Liver (tissue), 9 donors: ENCODE data around the gene GFM1. TPM values are rescaled to one million over a fixed set of nuclear protein-coding genes. Genes with fewer than 3 reads are reported as not detected.

Source experiments
- DNase-seq: peaks from one replicate; pipeline ENCODE4 v3.0.0-alpha.2; 2017; ENCODE audit warnings: low spot score
- H3K27ac ChIP-seq, 2 donors: one replicate each; pipeline ENCODE4 v1.7.0; 2013; ENCODE audit warnings: inconsistent platforms in 2 of 2, low read length in 2 of 2, control low read depth in 1 of 2, low read depth in 1 of 2, mild to moderate bottlenecking in 1 of 2
- H3K27me3 ChIP-seq, 4 donors: one replicate each; pipeline versions ENCODE4 v1.6.1 to v1.7.0; 2013; ENCODE audit warnings: low read length in 3 of 4, inconsistent platforms in 1 of 4, mild to moderate bottlenecking in 1 of 4, moderate library complexity in 1 of 4; ENCODE audit not compliant: control insufficient read depth in 4 of 4, insufficient read depth in 4 of 4
- H3K36me3 ChIP-seq, 4 donors: one replicate each; pipeline versions ENCODE4 v1.6.1 to v1.7.0; 2013; ENCODE audit warnings: low read length in 3 of 4, mild to moderate bottlenecking in 3 of 4, low read depth in 1 of 4, moderate library complexity in 1 of 4; ENCODE audit not compliant: control insufficient read depth in 4 of 4, insufficient read depth in 3 of 4
- H3K4me1 ChIP-seq, 4 donors: one replicate each; pipeline versions ENCODE4 v1.6.1 to v1.7.0; 2013; ENCODE audit warnings: low read length in 3 of 4, mild to moderate bottlenecking in 3 of 4, moderate library complexity in 1 of 4; ENCODE audit not compliant: control insufficient read depth in 4 of 4, insufficient read depth in 4 of 4
- H3K4me3 ChIP-seq, 3 donors: one replicate each; pipeline versions ENCODE4 v1.6.1 to v1.7.0; 2013; ENCODE audit warnings: low read length in 3 of 3, control low read depth in 1 of 3, low read depth in 1 of 3, mild to moderate bottlenecking in 1 of 3
- H3K9ac ChIP-seq, 2 donors: one replicate each; pipeline ENCODE4 v1.7.0; 2013; ENCODE audit warnings: low read length in 2 of 2, mild to moderate bottlenecking in 2 of 2, moderate library complexity in 2 of 2, control low read depth in 1 of 2, low read depth in 1 of 2
- H3K9me3 ChIP-seq, 4 donors: one replicate each; pipeline versions ENCODE4 v1.6.1 to v1.7.0; 2013; ENCODE audit warnings: low read length in 3 of 4; ENCODE audit not compliant: control insufficient read depth in 4 of 4
- EGR1 ChIP-seq, 2 donors: IDR thresholded peaks; 2 replicates each; pipeline ENCODE4 v1.6.1; 2016 to 2018; ENCODE audit warnings: antibody characterized with exemption in 2 of 2, low read depth in 2 of 2
- FOXA1 ChIP-seq: IDR thresholded peaks from 2 replicates; pipeline ENCODE4 v1.6.1; 2016; ENCODE audit warnings: antibody characterized with exemption
- GABPA ChIP-seq, 2 donors: IDR thresholded peaks in 1 of 2; conservative IDR thresholded peaks in 1 of 2; 2 replicates each; pipeline ENCODE4 v1.6.1; 2016; ENCODE audit warnings: antibody characterized with exemption in 2 of 2, mild to moderate bottlenecking in 1 of 2, moderate library complexity in 1 of 2
- HNF4A ChIP-seq, 2 donors: conservative IDR thresholded peaks; 2 replicates each; pipeline ENCODE4 v1.6.1; 2016; ENCODE audit warnings: antibody characterized with exemption in 2 of 2, mild to moderate bottlenecking in 2 of 2
- HNF4G ChIP-seq: IDR thresholded peaks from 2 replicates; pipeline ENCODE4 v1.6.1; 2016; ENCODE audit warnings: antibody characterized with exemption
- JUND ChIP-seq, 2 donors: IDR thresholded peaks; 2 replicates each; pipeline ENCODE4 v1.6.1; 2016; ENCODE audit warnings: antibody characterized with exemption in 2 of 2
- MAX ChIP-seq: IDR thresholded peaks from 2 replicates; pipeline ENCODE4 v1.6.1; 2016; ENCODE audit warnings: antibody characterized with exemption
- RAD21 ChIP-seq, 2 donors: IDR thresholded peaks; 2 replicates each; pipeline ENCODE4 v1.6.1; 2016; ENCODE audit warnings: antibody characterized with exemption in 2 of 2, mild to moderate bottlenecking in 2 of 2
- SP1 ChIP-seq: IDR thresholded peaks from 2 replicates; pipeline ENCODE4 v1.6.1; 2018; ENCODE audit warnings: antibody characterized with exemption, mild to moderate bottlenecking
- TAF1 ChIP-seq: conservative IDR thresholded peaks from 2 replicates; pipeline ENCODE4 v1.6.1; 2016; ENCODE audit warnings: antibody characterized with exemption, mild to moderate bottlenecking
- YY1 ChIP-seq: IDR thresholded peaks from 2 replicates; pipeline ENCODE4 v1.6.1; 2016; ENCODE audit warnings: antibody characterized with exemption, mild to moderate bottlenecking
- ZBTB33 ChIP-seq: IDR thresholded peaks from 2 replicates; pipeline ENCODE4 v1.6.1; 2016; ENCODE audit warnings: antibody characterized with exemption
- WGBS: extraction: QIAGEN DNeasy Blood & Tissue Kit; methylation state at CpG from one replicate; pipeline ENCODE4 v1.1.7; 2013; 5-methylcytosine and 5-hydroxymethylcytosine counted together
- polyA plus RNA-seq, 2 donors: library from polyadenylated mRNA; stranded (reverse) in 1 of 2; unstranded in 1 of 2; fragments of 200-250 nt in 1 of 2; fragments of >200 nt in 1 of 2; fragmentation: Nextera tagmentation in 1 of 2; extraction: Ambion mirVana in 1 of 2; gene quantifications; one replicate each; pipeline versions ENCODE4 v1.2.1 to v1.2.3, GENCODE V29; 2013 to 2015
- total RNA-seq, 2 donors: library from RNA; depleted of rRNA; stranded (reverse); fragments of >200 nt; gene quantifications; one replicate each; pipeline ENCODE4 v1.2.3, GENCODE V29; 2014
- TF ChIP-seq, protein P1 (sequence below): IDR thresholded peaks from 2 replicates; pipeline ENCODE4 v1.6.1; 2016; ENCODE audit warnings: antibody characterized with exemption, mild to moderate bottlenecking
- TF ChIP-seq, protein P2 (sequence below): fragments of 150-350 bp; IDR thresholded peaks from 2 replicates; pipeline ENCODE4 v1.5.1; 2017; ENCODE audit warnings: improper control_type of control experiment, low read depth, low read length; ENCODE audit not compliant: missing input control
- TF ChIP-seq, protein P3 (sequence below): IDR thresholded peaks from 2 replicates; pipeline ENCODE4 v1.6.1; 2016; ENCODE audit warnings: antibody characterized with exemption
- donor health status: healthy.
- donor health status: healthy.
- donor health status: healthy.
- donor health status: healthy.
- donor health status: healthy.

Gene GFM1
- total and polyA plus RNA-seq, 4 donors, result 33.8 to 73.2 (median 35.8) TPM

DNA sequence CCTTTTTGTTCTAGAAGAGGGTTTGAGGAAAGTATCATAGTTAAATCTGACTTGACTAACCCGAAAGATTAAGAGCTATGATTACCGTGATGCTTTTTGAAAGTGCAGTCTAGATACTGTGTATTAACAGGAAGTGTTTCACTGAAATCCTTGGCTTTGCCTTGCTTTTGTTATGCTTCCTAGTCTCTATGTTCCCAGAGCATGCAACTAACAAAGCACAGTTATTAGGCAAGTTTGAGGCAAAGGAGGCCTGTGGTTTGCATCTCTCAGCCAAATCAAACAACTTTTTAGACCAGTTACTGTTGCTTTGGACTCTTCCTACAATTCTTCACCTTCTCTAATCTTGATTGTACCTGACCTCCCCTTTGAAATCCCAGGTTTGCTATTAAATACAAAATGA is 24.2 kb downstream of the GFM1 start (continued):
- TF ChIP-seq, protein P1, sequence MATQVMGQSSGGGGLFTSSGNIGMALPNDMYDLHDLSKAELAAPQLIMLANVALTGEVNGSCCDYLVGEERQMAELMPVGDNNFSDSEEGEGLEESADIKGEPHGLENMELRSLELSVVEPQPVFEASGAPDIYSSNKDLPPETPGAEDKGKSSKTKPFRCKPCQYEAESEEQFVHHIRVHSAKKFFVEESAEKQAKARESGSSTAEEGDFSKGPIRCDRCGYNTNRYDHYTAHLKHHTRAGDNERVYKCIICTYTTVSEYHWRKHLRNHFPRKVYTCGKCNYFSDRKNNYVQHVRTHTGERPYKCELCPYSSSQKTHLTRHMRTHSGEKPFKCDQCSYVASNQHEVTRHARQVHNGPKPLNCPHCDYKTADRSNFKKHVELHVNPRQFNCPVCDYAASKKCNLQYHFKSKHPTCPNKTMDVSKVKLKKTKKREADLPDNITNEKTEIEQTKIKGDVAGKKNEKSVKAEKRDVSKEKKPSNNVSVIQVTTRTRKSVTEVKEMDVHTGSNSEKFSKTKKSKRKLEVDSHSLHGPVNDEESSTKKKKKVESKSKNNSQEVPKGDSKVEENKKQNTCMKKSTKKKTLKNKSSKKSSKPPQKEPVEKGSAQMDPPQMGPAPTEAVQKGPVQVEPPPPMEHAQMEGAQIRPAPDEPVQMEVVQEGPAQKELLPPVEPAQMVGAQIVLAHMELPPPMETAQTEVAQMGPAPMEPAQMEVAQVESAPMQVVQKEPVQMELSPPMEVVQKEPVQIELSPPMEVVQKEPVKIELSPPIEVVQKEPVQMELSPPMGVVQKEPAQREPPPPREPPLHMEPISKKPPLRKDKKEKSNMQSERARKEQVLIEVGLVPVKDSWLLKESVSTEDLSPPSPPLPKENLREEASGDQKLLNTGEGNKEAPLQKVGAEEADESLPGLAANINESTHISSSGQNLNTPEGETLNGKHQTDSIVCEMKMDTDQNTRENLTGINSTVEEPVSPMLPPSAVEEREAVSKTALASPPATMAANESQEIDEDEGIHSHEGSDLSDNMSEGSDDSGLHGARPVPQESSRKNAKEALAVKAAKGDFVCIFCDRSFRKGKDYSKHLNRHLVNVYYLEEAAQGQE, result no peak
- TF ChIP-seq GABPA (IDR thresholded peaks at IDR 0.05 in 1 of 2, conservative IDR thresholded peaks at IDR 0.05 in 1 of 2), result no peak
- TF ChIP-seq FOXA1, result no peak
- no peak for TF ChIP-seq YY1
- no peak for TF ChIP-seq HNF4G

DNA sequence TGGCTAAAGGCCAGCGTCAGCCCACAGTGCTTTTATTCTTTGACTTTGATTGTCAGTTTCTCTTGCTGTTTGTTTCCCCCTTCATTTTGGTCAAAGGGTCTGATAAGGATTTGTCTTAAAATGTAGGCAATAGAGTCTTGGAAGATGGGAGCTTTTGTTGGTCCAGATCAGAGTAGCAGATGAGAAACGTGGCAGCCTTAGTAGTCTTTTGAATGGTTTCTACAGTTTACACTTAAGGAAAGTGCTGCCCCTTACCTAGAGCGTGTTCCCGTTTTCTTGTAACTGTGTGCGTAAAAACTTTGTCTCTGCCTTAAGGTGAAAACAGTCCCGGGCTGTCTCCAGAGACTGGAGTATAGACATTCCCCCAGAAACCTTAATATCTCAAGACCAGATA is 27.5 kb downstream of the GFM1 start:
- no peak for DNase-seq
- Histone ChIP-seq H3K4me3 (peak overlapping the region in 2 of 3 donors; percentile 33 to 44), H3K27me3 (no peaks in the 10 kb centered on the region), H3K4me1 (no peaks in the 10 kb centered on the region), H3K9me3 (no peaks in the 10 kb centered on the region), H3K36me3 (peaks cover 6 to 28% (median 12%) of the 10 kb centered on the region in 4 donors), H3K27ac (peak overlapping the region; percentile 37 to 48), H3K9ac (peak overlapping the region; percentile 27 to 52)
- TF ChIP-seq EGR1 (IDR thresholded peaks at IDR 0.05; ENCODE audit: low read depth in 2 of 2), result no peak
- TF ChIP-seq HNF4G, result no peak
- TF ChIP-seq RAD21 (IDR thresholded peaks at IDR 0.05), result no peak
- TF ChIP-seq, protein P2, sequence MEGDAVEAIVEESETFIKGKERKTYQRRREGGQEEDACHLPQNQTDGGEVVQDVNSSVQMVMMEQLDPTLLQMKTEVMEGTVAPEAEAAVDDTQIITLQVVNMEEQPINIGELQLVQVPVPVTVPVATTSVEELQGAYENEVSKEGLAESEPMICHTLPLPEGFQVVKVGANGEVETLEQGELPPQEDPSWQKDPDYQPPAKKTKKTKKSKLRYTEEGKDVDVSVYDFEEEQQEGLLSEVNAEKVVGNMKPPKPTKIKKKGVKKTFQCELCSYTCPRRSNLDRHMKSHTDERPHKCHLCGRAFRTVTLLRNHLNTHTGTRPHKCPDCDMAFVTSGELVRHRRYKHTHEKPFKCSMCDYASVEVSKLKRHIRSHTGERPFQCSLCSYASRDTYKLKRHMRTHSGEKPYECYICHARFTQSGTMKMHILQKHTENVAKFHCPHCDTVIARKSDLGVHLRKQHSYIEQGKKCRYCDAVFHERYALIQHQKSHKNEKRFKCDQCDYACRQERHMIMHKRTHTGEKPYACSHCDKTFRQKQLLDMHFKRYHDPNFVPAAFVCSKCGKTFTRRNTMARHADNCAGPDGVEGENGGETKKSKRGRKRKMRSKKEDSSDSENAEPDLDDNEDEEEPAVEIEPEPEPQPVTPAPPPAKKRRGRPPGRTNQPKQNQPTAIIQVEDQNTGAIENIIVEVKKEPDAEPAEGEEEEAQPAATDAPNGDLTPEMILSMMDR, result no peak
- no peak for TF ChIP-seq JUND (IDR thresholded peaks at IDR 0.05)
- no peak for TF ChIP-seq YY1
- no peak for TF ChIP-seq ZBTB33
- TF ChIP-seq TAF1, result no peak
- TF ChIP-seq, protein P3, sequence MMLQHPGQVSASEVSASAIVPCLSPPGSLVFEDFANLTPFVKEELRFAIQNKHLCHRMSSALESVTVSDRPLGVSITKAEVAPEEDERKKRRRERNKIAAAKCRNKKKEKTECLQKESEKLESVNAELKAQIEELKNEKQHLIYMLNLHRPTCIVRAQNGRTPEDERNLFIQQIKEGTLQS, result no peak
- no peak for TF ChIP-seq SP1
- TF ChIP-seq FOXA1, result no peak
- no peak for TF ChIP-seq MAX
- no peak for TF ChIP-seq GABPA (IDR thresholded peaks at IDR 0.05 in 1 of 2, conservative IDR thresholded peaks at IDR 0.05 in 1 of 2)
- no peak for TF ChIP-seq HNF4A (conservative IDR thresholded peaks at IDR 0.05)
- 51% methylated on average over 6 of the region's 6 CpGs for WGBS
